Stimulated activated CD8-positive, alpha-beta memory T cell treated with anti-CD3 and anti-CD28 coated beads, Interleukin-7, amount 100 ng/mL, for 1 hour (primary cell): ENCODE measurements around the gene SNHG17.
"Not testable (repeated sequence)": the region's sequence is repeated elsewhere in the genome, so short reads cannot be mapped to it uniquely, and the experiment has no call there.

Experiments used
- DNase-seq, 2 donors: peaks; one replicate each; pipeline ENCODE4 v3.0.0-alpha.2; 2020; ENCODE audit warnings: low read depth in 2 of 2

The SNHG17 gene

GRCh38 chr20:38420388-38421085 lies 14.6 kb downstream of the SNHG17 start:
- DNase-seq, result no peak

- DNase-seq, result no peak
Measured at GRCh38 chr20:38418509-38419204, 16.5 kb downstream of the SNHG17 start.

- DNase-seq, result no peak
Measured at GRCh38 chr20:38414769-38415450, 20.2 kb downstream of the SNHG17 start.

- no peak for DNase-seq
Measured at GRCh38 chr20:38412877-38413577, 22.1 kb downstream of the SNHG17 start.

- not testable (repeated sequence) for DNase-seq
Measured at GRCh38 chr20:38407822-38408221, 27.3 kb downstream of the SNHG17 start.

GRCh38 chr20:38407321-38407720 lies 27.8 kb downstream of the SNHG17 start:
- DNase-seq, result no peak

- no peak for DNase-seq
Measured at GRCh38 chr20:38406476-38406875, 28.7 kb downstream of the SNHG17 start.

GRCh38 chr20:38405132-38405531 lies 30.0 kb downstream of the SNHG17 start:
- DNase-seq, result no peak

- no peak for DNase-seq
Measured at GRCh38 chr20:38404016-38404415, 31.1 kb downstream of the SNHG17 start.

GRCh38 chr20:38402816-38403215 lies 32.3 kb downstream of the SNHG17 start:
- no peak for DNase-seq

GRCh38 chr20:38402089-38402488 lies 33.0 kb downstream of the SNHG17 start:
- DNase-seq, result no peak

GRCh38 chr20:38395751-38396395 lies 39.3 kb downstream of the SNHG17 start:
- DNase-seq, result not testable (repeated sequence)

GRCh38 chr20:38395165-38395564 lies 40.0 kb downstream of the SNHG17 start:
- no peak for DNase-seq

- no peak for DNase-seq
Measured at GRCh38 chr20:38393259-38393658, 41.9 kb downstream of the SNHG17 start.

- no peak for DNase-seq
Measured at GRCh38 chr20:38392356-38392755, 42.8 kb downstream of the SNHG17 start.

GRCh38 chr20:38387953-38388352 lies 47.2 kb downstream of the SNHG17 start:
- no peak for DNase-seq

GRCh38 chr20:38386851-38387250 lies 48.3 kb downstream of the SNHG17 start:
- no peak for DNase-seq

- DNase-seq, result no peak
Measured at GRCh38 chr20:38386004-38386403, 49.1 kb downstream of the SNHG17 start.

- no peak for DNase-seq
Measured at GRCh38 chr20:38383147-38383546, 52.0 kb downstream of the SNHG17 start.

GRCh38 chr20:38377838-38378237 lies 57.3 kb downstream of the SNHG17 start:
- not testable (repeated sequence) for DNase-seq

- no peak for DNase-seq
Measured at GRCh38 chr20:38377039-38377685, 58.0 kb downstream of the SNHG17 start.
